Stimulated activated CD8-positive, alpha-beta memory T cell treated with anti-CD3 and anti-CD28 coated beads, Interleukin-2, amount 100 ng/mL, for 1 hour (primary cell): ENCODE measurements around the gene PRDX3.

Source experiments
- DNase-seq, 2 donors: peaks; one replicate each; pipeline ENCODE4 v3.0.0-alpha.2; 2020; ENCODE audit warnings: low read depth in 2 of 2

The PRDX3 gene

DNA sequence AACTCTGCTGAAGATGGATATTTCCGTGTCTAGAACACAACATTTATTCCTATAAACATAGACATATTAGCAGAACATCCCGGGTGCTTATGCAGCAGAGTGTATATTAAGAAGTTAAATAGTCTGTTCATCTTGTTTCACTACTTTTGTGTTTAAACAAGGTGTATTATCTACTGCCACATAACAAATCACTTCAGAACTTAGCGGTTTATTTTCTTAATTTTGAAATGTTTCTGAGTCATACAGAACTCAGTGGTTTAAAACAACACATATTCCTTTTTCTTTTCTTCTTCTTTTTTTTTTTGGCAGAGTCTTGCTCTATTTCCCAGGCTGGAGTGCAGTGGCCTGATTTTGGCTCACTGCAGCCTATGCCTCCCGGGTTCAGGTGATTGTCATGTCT lies 48.9 kb downstream of the PRDX3 start:
- DNase-seq: no peak

DNA sequence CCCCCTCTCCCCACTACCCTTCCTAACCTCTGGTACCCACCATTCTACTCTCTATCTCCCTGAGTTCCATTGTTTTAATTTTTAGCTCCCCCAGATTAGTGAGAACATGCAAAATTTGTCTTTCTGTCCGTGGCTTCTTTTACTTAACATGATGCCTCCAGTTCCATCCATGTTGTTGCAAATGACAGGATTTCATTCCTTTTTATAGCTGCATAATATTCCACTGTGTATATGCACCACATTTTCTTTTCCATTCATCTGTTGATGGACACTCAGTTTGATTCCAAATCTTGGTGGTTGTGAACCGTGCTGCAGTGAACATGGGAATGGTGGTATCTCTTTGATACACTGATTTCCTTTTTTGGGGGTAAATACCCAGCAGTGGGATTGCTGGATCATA lies 52.7 kb downstream of the PRDX3 start:
- DNase-seq: no peak

DNA sequence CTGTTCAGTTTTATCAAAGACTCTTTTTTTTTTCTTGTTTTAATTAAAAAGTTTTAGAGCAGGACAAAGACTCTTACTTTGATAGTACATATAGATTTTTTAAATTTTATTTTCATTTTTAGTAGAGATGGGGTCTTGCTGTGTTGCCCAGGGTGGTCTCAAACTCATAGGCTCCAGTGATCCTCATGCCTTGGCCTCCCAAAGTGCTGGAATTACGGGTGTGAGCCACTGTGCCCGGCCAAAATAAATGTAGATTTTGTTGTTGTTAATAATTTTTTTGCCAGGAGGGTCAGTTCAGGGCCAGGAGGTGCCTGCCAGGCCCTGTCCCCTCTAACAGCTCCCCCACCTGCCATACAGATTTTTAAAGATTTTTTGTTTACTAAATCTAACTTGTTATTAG lies 57.7 kb downstream of the PRDX3 start:
- DNase-seq: no peak

DNA sequence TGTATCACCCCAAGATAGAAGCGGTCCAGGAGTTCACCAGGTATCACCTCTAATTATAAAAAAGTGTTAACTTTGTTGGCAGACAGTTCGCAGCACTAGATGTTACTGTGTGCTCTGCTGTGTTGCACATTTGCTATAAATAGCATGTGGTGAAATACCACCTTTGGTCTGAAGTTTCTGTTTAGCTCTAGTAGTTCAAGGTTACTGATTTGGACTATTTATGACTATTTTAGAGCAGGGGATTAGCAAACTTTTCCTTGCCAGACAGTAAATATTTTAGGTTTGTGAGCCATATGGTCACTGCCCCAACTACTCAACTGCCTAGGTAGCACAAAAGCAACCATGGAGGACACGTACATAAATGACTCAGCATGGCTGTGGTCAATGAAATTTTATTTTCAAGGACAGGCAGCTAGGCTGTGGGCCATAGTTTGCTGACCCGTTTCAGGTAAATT lies 58.2 kb downstream of the PRDX3 start:
- DNase-seq: no peak

DNA sequence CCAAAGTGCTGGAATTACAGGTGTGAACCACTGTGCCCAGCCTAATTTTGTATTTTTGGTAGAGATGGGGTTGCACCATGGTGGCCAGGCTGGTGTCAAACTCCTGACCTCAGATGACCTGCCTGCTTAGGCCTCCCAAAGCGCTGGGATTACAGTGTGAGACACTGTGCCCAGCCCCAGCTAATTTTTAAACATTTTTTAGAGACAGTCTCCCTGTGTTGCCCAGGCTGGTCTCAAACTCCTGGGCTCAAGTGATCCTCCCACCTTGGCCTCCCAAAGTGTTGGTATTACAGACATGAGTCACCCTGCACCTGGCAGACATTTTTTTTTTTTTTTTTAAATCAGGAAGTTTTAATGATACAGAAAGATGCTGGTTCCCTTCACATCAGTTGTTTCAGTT lies 59.2 kb downstream of the PRDX3 start:
- DNase-seq: no peak

DNA sequence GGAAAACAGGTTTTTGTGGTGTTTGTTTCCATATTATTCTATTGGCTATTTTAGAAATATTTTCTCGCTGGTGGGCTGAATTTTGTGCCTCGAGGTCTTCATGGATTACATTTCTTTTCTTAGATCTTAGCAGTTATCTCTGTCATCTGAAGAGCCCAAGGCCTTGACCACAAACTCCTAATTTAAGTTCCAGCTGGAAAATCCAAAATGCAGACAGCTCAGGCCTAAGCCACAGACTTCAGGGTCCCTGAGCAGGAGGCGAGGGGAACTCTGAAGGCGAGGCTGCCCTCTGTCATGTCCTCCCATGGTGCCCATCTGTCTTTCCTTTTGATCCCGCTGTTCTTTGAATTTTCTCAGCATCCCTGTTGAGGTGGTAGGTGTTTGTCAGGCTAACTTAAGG lies 60.4 kb downstream of the PRDX3 start:
- DNase-seq: no peak
